GM13976 (cell line): ENCODE data around the gene ZFHX3.

Experiments used
- DNase-seq: peaks from one replicate; pipeline ENCODE4 v3.0.0; 2012; ENCODE audit warnings: low spot score
- CTCF ChIP-seq: IDR thresholded peaks from 2 replicates; pipeline ENCODE4 v1.5.1; 2012; ENCODE audit warnings: borderline replicate concordance, mild to moderate bottlenecking; ENCODE audit not compliant: insufficient read depth; ENCODE audit errors: extremely low read depth, missing control alignments, control extremely low read depth
- in situ Hi-C: fragments of 300-500 bp; cut with MboI; formaldehyde crosslinking; loops from one replicate; pipeline ENCODE4 v1.12.0; 2022; ENCODE audit warnings: low sequenced_read_pairs, mixed read lengths, inconsistent platforms; ENCODE audit not compliant: unreplicated experiment

ZFHX3 gene

GRCh38 chr16:72810480-72810879 lies 237.4 kb downstream of the ZFHX3 start:
- DNase-seq, result no peak
- in situ Hi-C loops, result no loop called here
- no peak for TF ChIP-seq CTCF

- no peak for TF ChIP-seq CTCF
- in situ Hi-C loops, result no loop called here
- no peak for DNase-seq
Measured at GRCh38 chr16:72809446-72809845, 238.5 kb downstream of the ZFHX3 start.

- DNase-seq, result no peak
- TF ChIP-seq CTCF, result no peak
- in situ Hi-C loops, result no loop called here
Measured at GRCh38 chr16:72808754-72809153, 239.2 kb downstream of the ZFHX3 start.

GRCh38 chr16:72807245-72807644 lies 240.7 kb downstream of the ZFHX3 start:
- no peak for DNase-seq
- no peak for TF ChIP-seq CTCF
- in situ Hi-C loops, result no loop called here

- no peak for TF ChIP-seq CTCF
- no peak for DNase-seq
- in situ Hi-C loops, result no loop called here
Measured at GRCh38 chr16:72805486-72805885, 242.4 kb downstream of the ZFHX3 start.

- no peak for TF ChIP-seq CTCF
- DNase-seq, result no peak
- in situ Hi-C loops, result no loop called here
Measured at GRCh38 chr16:72800524-72801161, 247.3 kb downstream of the ZFHX3 start.
